ENCODE measurements around the gene C19orf18.

The C19orf18 gene

DNA sequence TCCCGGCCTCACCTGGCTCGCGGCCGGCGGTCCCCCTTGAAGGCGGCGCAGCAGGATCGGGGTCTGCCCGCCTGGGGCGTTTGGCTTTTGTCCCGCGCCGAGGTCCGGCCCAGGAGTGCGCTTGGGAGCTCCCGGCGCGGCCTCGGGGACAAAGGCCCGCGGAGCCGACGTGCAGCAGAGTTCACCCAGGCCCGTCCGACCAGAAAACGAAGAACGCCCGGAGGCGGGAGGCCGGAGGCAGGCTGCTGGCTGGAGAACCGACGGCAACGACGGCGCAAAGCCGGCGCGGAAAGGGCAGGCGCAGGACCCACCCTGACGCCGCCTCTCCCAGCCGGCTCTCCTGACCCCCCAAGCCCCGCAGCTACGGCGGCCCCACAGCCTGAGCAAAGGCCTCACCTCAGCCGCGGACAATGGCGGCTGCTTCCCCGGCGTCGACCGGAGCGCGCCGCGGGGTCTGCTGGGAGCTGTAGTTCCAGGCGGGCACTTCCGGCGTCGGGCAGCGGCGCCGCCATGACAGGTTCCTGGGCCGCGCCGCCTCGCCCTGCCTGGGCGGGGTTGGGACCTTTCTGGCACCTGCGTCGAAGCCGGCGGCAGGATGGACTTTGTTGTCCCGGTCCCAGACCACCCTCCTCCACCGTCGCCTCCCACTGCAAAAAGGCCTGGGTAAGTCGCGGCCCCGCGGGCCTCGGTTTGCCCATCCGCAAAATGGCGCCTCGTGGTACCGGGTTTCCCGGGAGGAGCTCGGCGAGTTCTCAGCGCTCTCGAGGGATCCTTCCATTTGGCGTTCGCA is 28.2 kb upstream of the C19orf18 start, which contains the start of gene ZNF606:
ZNF606 (minus strand) TSS at position 437 of the 790 bp plus-strand sequence. CDS start 1,501 bp downstream, outside the sequence.
- Histone ChIP-seq H3K27me3 (ENCODE audit: control insufficient read depth, insufficient read depth, low read length) (no peaks in the 10 kb centered on the region), H3K4me1 (ENCODE audit: control insufficient read depth, insufficient read depth, low read length) (peaks cover 7% of the 10 kb centered on the region), H3K4me3 (ENCODE audit: low read depth, low read length) (peak within 1 kb of the TSS; percentile 96), H3K9me3 (ENCODE audit: control insufficient read depth, insufficient read depth, low read length) (no peaks in the 10 kb centered on the region), H3K9ac (ENCODE audit: low read depth, low read length) (peak within 1 kb of the TSS; percentile 90), H3K36me3 (ENCODE audit: control insufficient read depth, insufficient read depth, low read length) (peaks cover 38% of the 10 kb centered on the region)

DNA sequence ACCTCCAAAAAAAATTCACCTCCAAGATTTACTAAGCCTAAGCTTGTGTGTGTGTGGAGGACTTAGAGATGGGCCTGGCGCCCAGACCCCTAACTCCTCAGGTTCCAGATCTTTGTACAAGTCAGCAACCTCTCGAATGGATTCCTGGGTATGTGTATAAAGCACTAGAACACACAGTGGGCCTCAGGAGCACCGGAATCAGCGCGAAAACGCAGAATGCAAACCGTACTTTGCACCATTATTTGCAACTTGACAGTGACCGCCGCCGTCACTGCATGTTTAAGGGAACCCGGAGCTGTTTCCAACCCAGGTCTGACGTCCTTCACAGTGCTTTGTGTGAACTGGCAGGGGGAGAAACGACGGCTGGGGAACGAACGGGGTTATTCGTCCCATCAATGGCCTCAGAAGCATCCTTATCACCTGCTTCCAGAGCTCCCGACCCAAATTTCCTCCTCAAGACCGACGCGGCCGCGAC is 27.6 kb upstream of the C19orf18 start:
- peaks cover 38% of the 10 kb centered on the region for H3K36me3 ChIP-seq (ENCODE audit: control insufficient read depth, insufficient read depth, low read length)
- H3K9me3 ChIP-seq (ENCODE audit: control insufficient read depth, insufficient read depth, low read length): no peaks in the 10 kb centered on the region
- H3K4me3 ChIP-seq (ENCODE audit: low read depth, low read length): peak overlapping the region; percentile 96
- H3K27me3 ChIP-seq (ENCODE audit: control insufficient read depth, insufficient read depth, low read length): no peaks in the 10 kb centered on the region
- peaks cover 7% of the 10 kb centered on the region for H3K4me1 ChIP-seq (ENCODE audit: control insufficient read depth, insufficient read depth, low read length)
- peak overlapping the region; percentile 90 for H3K9ac ChIP-seq (ENCODE audit: low read depth, low read length)

GRCh38 chr19:58000677-58001076 is 26.3 kb upstream of the C19orf18 start:
- no peak overlapping the region for H3K9ac ChIP-seq (ENCODE audit: low read depth, low read length)
- no peaks in the 10 kb centered on the region for H3K9me3 ChIP-seq (ENCODE audit: control insufficient read depth, insufficient read depth, low read length)
- peaks cover 7% of the 10 kb centered on the region for H3K4me1 ChIP-seq (ENCODE audit: control insufficient read depth, insufficient read depth, low read length)
- H3K27me3 ChIP-seq (ENCODE audit: control insufficient read depth, insufficient read depth, low read length): no peaks in the 10 kb centered on the region
- no peak overlapping the region for H3K4me3 ChIP-seq (ENCODE audit: low read depth, low read length)
- peaks cover 31% of the 10 kb centered on the region for H3K36me3 ChIP-seq (ENCODE audit: control insufficient read depth, insufficient read depth, low read length)

- Histone ChIP-seq H3K4me1 (ENCODE audit: control insufficient read depth, insufficient read depth, low read length) (no peaks in the 10 kb centered on the region), H3K9ac (ENCODE audit: low read depth, low read length) (no peak overlapping the region), H3K36me3 (ENCODE audit: control insufficient read depth, insufficient read depth, low read length) (peaks cover 13% of the 10 kb centered on the region), H3K27me3 (ENCODE audit: control insufficient read depth, insufficient read depth, low read length) (no peaks in the 10 kb centered on the region), H3K4me3 (ENCODE audit: low read depth, low read length) (no peak overlapping the region), H3K9me3 (ENCODE audit: control insufficient read depth, insufficient read depth, low read length) (peaks cover 7% of the 10 kb centered on the region)
Measured at GRCh38 chr19:57992841-57993240, 18.5 kb upstream of the C19orf18 start.

DNA sequence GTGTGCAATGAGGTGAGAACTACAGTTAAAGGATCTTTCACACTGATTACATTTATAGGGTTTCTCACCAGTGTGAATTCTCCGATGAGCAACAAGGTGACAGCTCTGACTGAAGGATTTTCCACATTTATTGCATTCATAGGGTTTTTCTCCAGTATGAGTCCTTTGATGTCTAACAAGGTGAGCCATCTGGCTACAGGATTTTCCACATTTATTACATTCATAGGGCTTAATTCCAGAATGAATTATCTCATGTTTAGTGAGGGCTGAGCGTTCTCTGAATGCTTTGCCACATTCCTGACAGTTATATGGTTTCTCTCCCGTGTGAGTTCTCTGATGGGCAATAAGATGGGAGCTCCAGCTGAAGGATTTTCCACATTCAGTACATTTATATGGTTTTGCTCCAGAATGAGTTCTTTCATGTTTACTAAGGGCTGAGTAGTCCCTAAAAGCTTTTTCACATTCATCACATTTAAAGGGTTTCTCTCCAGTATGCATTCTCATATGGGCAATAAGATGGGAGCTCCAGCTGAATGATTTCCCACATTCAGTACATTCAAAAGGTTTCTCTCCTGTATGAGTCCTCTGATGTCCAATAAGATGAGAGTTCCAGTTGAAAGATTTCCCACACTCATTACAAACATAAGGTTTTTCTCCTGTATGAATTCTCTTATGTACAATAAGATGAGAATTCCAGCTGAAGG is 4.4 kb upstream of the C19orf18 start:
- H3K9me3 ChIP-seq (ENCODE audit: control insufficient read depth, insufficient read depth, low read length): peaks cover 69% of the 10 kb centered on the region

DNA sequence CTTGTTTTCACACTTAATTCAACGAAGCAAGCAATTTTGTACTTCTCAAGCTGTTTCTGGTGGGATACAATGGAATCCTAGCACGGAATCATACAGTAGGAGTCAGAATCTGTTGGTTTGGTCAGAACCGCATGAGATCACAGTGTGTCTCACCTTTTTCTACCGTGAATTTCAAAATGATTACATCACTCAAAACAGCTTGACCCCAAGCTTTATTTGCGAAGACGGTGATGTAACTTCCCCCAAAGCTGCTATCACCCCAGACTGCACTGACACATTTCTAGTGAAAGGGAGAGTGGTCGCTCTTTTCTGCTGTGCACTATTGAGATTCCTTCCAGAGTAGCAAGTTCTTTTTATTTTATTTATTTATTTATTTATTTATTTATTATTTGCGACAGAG is 9.6 kb downstream of the C19orf18 start:
- H3K9me3 ChIP-seq (ENCODE audit: control insufficient read depth, insufficient read depth, low read length): peaks cover 3% of the 10 kb centered on the region
- no peak overlapping the region for H3K9ac ChIP-seq (ENCODE audit: low read depth, low read length)
- H3K4me3 ChIP-seq (ENCODE audit: low read depth, low read length): no peak overlapping the region
- no peaks in the 10 kb centered on the region for H3K36me3 ChIP-seq (ENCODE audit: control insufficient read depth, insufficient read depth, low read length)
- H3K27me3 ChIP-seq (ENCODE audit: control insufficient read depth, insufficient read depth, low read length): no peaks in the 10 kb centered on the region
- H3K4me1 ChIP-seq (ENCODE audit: control insufficient read depth, insufficient read depth, low read length): no peaks in the 10 kb centered on the region

More for the DNA sequence above, 4.4 kb upstream of the C19orf18 start:
- Histone ChIP-seq H3K9ac (ENCODE audit: low read depth, low read length) (no peak overlapping the region), H3K4me3 (ENCODE audit: low read depth, low read length) (no peak overlapping the region), H3K36me3 (ENCODE audit: control insufficient read depth, insufficient read depth, low read length) (peaks cover 27% of the 10 kb centered on the region), H3K27me3 (ENCODE audit: control insufficient read depth, insufficient read depth, low read length) (no peaks in the 10 kb centered on the region), H3K4me1 (ENCODE audit: control insufficient read depth, insufficient read depth, low read length) (no peaks in the 10 kb centered on the region)

GRCh38 chr19:57961785-57962184 is 12.5 kb downstream of the C19orf18 start:
- no peaks in the 10 kb centered on the region for H3K36me3 ChIP-seq (ENCODE audit: control insufficient read depth, insufficient read depth, low read length)
- no peaks in the 10 kb centered on the region for H3K4me1 ChIP-seq (ENCODE audit: control insufficient read depth, insufficient read depth, low read length)
- H3K9ac ChIP-seq (ENCODE audit: low read depth, low read length): no peak overlapping the region
- H3K4me3 ChIP-seq (ENCODE audit: low read depth, low read length): no peak overlapping the region
- H3K9me3 ChIP-seq (ENCODE audit: control insufficient read depth, insufficient read depth, low read length): no peaks in the 10 kb centered on the region
- H3K27me3 ChIP-seq (ENCODE audit: control insufficient read depth, insufficient read depth, low read length): no peaks in the 10 kb centered on the region

DNA sequence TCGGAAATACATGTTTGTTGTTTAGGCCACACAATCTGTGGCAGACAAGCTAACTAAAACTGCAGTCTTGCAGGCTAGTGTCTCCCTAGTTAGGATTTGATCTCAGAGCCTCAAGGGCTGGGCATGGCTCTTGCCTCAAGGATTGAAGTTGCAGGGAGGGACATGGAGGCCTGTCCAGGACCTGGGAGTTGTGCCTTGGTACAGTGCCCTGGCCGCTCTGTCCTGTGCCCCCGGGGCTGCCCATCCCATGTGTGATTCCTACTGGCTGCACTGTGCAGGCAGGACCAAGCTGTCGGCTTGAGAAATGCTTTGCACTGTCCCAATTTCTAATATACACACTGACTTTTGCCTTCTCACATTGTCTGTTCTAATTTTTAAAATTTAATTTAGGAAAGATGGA is 19.3 kb downstream of the C19orf18 start:
- Histone ChIP-seq H3K27me3 (ENCODE audit: control insufficient read depth, insufficient read depth, low read length) (no peaks in the 10 kb centered on the region), H3K4me1 (ENCODE audit: control insufficient read depth, insufficient read depth, low read length) (no peaks in the 10 kb centered on the region), H3K9me3 (ENCODE audit: control insufficient read depth, insufficient read depth, low read length) (peaks cover 10% of the 10 kb centered on the region)

DNA sequence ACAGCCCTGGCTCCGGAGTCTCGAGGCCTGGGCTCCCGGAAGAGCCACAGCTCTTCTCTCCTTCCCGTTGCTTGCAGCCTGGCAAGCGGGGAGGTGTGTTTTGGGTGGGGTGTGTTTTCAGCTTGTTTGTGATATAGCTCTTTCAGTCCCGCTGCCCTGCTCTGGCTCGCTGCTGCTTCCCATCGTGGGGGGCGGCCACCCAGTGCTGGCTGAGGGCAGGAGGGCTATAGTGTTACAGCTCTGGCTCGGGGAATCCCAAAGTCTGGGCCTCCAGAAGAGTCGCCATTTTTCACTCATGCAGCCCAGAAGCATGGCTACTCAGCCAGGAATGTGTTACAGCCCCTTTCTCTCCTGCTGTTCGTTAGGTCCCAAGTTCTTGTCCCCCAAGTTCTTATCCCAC is 24.6 kb downstream of the C19orf18 start:
- Histone ChIP-seq H3K9ac (ENCODE audit: low read depth, low read length) (no peak overlapping the region), H3K36me3 (ENCODE audit: control insufficient read depth, insufficient read depth, low read length) (peaks cover 4% of the 10 kb centered on the region), H3K4me1 (ENCODE audit: control insufficient read depth, insufficient read depth, low read length) (no peaks in the 10 kb centered on the region), H3K4me3 (ENCODE audit: low read depth, low read length) (no peak overlapping the region), H3K27me3 (ENCODE audit: control insufficient read depth, insufficient read depth, low read length) (no peaks in the 10 kb centered on the region), H3K9me3 (ENCODE audit: control insufficient read depth, insufficient read depth, low read length) (peaks cover 6% of the 10 kb centered on the region)

More for the DNA sequence above, 19.3 kb downstream of the C19orf18 start:
- Histone ChIP-seq H3K36me3 (ENCODE audit: control insufficient read depth, insufficient read depth, low read length) (no peaks in the 10 kb centered on the region), H3K9ac (ENCODE audit: low read depth, low read length) (no peak overlapping the region), H3K4me3 (ENCODE audit: low read depth, low read length) (no peak overlapping the region)

DNA sequence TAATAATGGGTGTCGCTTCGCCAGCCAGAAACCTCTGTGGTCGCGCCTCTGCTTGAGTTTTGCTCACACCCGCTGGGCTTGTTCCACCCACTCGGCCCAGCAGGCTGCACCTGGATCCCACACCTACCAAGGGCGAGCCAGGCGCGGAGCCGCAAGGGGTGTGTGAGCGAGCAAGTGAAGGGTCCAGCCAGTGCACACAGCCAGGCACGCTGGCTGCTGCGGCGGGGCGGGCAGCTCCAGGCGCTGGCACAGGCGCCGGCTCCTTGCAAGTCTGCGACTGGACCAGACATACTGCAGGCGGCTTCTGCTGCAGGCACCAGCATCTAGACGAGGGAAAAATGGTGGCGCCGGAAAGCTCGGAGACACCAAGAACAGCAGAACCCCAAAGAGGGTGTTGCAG is 25.0 kb downstream of the C19orf18 start:
- H3K4me3 ChIP-seq (ENCODE audit: low read depth, low read length): no peak overlapping the region
- no peaks in the 10 kb centered on the region for H3K4me1 ChIP-seq (ENCODE audit: control insufficient read depth, insufficient read depth, low read length)
- H3K36me3 ChIP-seq (ENCODE audit: control insufficient read depth, insufficient read depth, low read length): peaks cover 4% of the 10 kb centered on the region
- H3K9ac ChIP-seq (ENCODE audit: low read depth, low read length): no peak overlapping the region
- H3K9me3 ChIP-seq (ENCODE audit: control insufficient read depth, insufficient read depth, low read length): peaks cover 5% of the 10 kb centered on the region
- H3K27me3 ChIP-seq (ENCODE audit: control insufficient read depth, insufficient read depth, low read length): no peaks in the 10 kb centered on the region

DNA sequence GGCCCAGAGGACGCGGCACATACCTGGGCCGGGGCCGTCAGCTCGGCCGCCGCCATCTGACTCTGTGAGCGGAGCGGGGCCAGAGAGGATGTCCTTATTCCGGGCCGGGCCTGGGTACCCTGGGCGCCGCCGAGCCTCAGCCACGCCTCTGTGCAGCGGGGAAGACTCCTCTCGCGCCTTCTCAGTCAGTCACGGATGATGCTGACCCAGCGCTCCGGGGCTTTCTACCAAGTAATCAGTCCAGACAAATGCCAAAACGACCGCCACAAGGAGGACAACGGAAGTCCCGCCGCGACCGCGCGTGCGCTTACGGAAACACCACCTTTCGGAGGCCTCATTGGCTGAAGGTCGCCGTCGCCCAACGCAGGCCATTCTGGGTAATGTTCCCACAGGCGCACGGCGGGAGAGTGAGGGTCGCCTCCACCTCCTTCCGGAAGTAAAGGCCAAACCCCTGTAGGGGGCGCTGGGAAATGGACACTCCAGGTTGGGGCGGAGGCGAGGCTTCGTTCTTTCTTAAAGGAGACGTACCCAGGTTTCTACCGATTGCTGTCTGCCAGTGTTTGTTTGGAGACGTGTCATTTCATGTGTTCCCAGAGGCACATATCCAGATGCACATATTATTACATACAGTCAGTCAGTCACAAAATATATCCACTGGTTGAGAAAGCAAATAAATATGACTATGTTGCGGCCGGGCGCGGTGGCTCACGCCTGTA is 26.8 kb downstream of the C19orf18 start, which contains the start of gene ZNF256:
ZNF256 (minus strand) TSS at position 288 of the 716 bp plus-strand sequence; CDS start at position 56, 232 bp downstream.
- H3K27me3 ChIP-seq (ENCODE audit: control insufficient read depth, insufficient read depth, low read length): no peaks in the 10 kb centered on the region
- peaks cover 9% of the 10 kb centered on the region for H3K36me3 ChIP-seq (ENCODE audit: control insufficient read depth, insufficient read depth, low read length)
- H3K4me3 ChIP-seq (ENCODE audit: low read depth, low read length): peak within 1 kb of the TSS; percentile 96
- H3K4me1 ChIP-seq (ENCODE audit: control insufficient read depth, insufficient read depth, low read length): no peaks in the 10 kb centered on the region
- H3K9ac ChIP-seq (ENCODE audit: low read depth, low read length): peak within 1 kb of the TSS; percentile 76
- H3K9me3 ChIP-seq (ENCODE audit: control insufficient read depth, insufficient read depth, low read length): no peaks in the 10 kb centered on the region
